ENCODE results near the gene CEP170B.
"Not testable (repeated sequence)": the region's sequence is repeated elsewhere in the genome, so short reads cannot be mapped to it uniquely, and the experiment has no call there.

The CEP170B gene

DNA sequence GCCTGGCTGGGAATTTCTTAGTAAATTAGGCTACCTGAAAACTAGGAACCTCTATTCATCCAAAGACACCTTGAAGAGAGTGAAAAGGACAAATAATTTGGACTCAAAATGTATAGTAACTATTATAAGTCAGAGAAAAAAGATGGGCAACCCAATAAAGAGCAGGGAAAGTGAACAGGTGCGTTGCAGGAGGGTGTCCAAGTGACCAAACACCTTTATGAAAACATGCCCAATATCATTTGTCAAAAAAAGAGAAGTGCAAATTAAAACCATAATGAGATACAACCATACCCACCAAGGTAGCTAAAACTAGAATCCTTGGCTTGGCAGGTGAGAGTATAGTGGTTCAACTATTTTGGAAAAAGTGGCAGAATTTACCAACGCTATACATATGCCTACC, 34.7 kb downstream of the CEP170B start:
- no peak for TF ChIP-seq CTCF (IDR thresholded peaks at IDR 0.05; ENCODE audit: low read depth, low read length, missing control alignments)
- DNase-seq (ENCODE audit: low read depth) = no peak

DNA sequence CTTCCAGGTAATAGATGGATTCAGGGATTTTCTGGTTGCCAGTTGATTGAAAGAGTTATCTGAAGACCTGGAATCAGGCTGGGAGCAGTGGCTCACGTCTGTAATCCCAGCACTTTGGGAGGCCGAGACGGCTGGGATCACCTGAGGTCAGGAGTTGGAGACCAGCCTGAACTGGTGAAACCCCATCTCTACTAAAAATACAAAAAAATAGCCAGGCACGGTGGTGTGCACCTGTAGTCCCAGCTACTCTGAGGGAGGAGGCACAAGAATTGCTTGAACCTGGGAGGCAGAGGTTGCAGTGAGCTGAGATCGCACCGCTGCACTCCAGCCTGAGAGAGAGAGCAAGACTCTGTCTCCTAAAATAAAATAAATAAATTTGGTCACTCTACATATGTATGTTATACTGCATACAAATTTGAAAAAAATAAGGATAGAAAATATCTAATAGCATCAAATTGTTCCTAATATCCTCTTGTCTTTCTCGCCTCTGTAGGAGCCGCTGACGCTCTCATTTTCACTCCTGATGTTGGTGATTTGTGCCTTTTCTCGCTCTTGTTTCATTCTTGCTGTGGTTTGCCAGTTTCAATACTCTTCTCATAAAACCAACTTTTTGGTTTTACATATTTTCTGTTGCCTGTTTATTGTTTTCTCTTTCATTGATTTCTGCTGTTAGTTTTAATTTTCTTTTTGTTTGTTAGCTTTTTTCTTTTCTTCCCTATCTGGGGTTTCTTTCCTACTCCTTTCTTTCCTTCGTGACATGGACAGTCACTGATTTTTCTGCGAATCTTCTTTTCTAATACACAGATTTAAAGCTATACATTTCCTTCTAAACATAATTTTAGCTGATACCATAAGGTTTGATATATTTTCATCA, 35.8 kb downstream of the CEP170B start:
- no peak for TF ChIP-seq CTCF (IDR thresholded peaks at IDR 0.05; ENCODE audit: low read depth, low read length, missing control alignments)
- peak; percentile 29 for DNase-seq (ENCODE audit: low read depth)
- no peak overlapping the region for H3K4me3 ChIP-seq (ENCODE audit: low read depth, low read length)

More for the DNA sequence above, 34.7 kb downstream of the CEP170B start:
- no peak overlapping the region for H3K4me3 ChIP-seq (ENCODE audit: low read depth, low read length)

GRCh38 chr14:104903990-104904389, 38.9 kb downstream of the CEP170B start:
- DNase-seq (ENCODE audit: low read depth) = no peak

DNA sequence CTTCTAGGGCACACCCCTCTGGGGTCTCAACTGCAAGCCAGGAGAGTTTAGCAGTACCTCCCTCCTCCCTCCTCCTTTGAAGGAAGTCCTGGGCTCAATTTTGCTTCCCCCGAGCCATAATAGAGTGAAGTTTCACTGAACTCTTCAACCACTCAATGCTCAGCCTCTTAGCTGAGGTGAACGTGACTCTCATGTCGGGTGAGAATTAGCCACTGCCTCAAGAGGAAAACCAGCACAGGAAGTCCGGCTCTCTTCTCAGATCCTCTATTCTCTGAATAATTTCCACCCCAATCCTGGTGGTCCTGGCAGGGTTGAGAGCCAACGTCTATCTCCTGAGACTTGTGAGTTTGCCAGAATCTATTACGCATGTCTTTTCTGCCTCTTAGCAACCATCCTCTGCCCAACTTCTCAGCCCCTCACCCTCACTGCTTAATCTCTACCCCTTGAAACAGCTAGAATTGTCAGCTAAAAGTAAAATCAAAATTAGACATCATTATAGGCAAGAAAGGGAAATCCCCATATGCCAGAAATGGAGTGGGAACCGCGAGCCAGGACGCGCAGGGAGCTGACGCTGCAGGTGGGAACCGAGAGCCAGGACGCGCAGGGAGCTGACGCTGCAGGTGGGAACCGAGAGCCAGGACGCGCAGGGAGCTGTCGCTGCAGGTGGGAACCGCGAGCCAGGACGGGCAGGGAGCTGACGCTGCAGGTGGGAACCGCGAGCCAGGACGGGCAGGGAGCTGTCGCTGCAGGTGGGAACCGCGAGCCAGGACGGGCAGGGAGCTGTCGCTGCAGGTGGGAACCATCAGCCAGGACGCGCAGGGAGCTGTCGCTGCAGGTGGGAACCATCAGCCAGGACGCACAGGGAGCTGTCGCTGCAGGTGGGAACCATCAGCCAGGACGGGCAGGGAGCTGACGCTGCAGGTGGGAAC, 39.8 kb downstream of the CEP170B start:
- DNase-seq (ENCODE audit: low read depth); H3K4me3 ChIP-seq (ENCODE audit: low read depth, low read length): not testable (repeated sequence)

More at GRCh38 chr14:104903990-104904389, 38.9 kb downstream of the CEP170B start:
- TF ChIP-seq CTCF (IDR thresholded peaks at IDR 0.05; ENCODE audit: low read depth, low read length, missing control alignments) = no peak
- no peak overlapping the region for H3K4me3 ChIP-seq (ENCODE audit: low read depth, low read length)

DNA sequence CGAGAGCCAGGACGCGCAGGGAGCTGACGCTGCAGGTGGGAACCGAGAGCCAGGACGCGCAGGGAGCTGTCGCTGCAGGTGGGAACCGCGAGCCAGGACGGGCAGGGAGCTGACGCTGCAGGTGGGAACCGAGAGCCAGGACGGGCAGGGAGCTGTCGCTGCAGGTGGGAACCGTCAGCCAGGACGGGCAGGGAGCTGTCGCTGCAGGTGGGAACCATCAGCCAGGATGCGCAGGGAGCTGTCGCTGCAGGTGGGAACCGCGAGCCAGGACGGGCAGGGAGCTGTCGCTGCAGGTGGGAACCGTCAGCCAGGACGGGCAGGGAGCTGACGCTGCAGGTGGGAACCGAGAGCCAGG, 40.5 kb downstream of the CEP170B start:
- H3K4me3 ChIP-seq (ENCODE audit: low read depth, low read length); DNase-seq (ENCODE audit: low read depth): not testable (repeated sequence)

DNA sequence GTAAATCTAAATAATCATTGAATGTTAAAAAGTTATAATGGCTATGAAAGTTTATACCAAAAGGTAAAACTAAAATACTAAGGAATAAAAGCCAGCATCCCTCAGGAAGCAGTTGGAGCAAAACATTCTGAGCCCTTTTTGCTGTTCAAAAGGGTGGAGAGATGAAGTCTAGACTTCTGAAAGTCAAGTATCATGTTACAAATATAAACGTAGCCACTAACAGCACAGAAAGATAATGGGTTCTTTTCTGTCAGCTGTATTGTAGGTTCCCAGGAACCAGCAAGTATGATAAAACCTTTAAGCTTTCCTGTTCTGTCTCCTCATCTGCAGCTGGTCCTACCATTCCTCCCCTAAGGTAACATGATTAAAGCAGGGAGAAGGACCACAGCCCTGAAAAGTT, 43.2 kb downstream of the CEP170B start:
- DNase-seq (ENCODE audit: low read depth) = no peak
- H3K4me3 ChIP-seq (ENCODE audit: low read depth, low read length) = no peak overlapping the region
- TF ChIP-seq CTCF (IDR thresholded peaks at IDR 0.05; ENCODE audit: low read depth, low read length, missing control alignments) = no peak

GRCh38 chr14:104912053-104912452, 47.0 kb downstream of the CEP170B start:
- no peak for DNase-seq (ENCODE audit: low read depth)
- no peak overlapping the region for H3K4me3 ChIP-seq (ENCODE audit: low read depth, low read length)
- no peak for TF ChIP-seq CTCF (IDR thresholded peaks at IDR 0.05; ENCODE audit: low read depth, low read length, missing control alignments)

Measured in GM12864 (cell line).